HG02870 (cell line): ENCODE data around the gene PLA2G4A.

Source experiments
- ATAC-seq: cut with Tn5 transposase; IDR thresholded peaks from one replicate; pipeline ENCODE4 v1.9.1; 2021; ENCODE audit warnings: mild to moderate bottlenecking, moderate library complexity; ENCODE audit not compliant: unreplicated experiment

PLA2G4A gene

GRCh38 chr1:186872291-186872690 is 43.5 kb downstream of the PLA2G4A start:
- no peak for ATAC-seq

GRCh38 chr1:186873687-186874086 is 44.9 kb downstream of the PLA2G4A start:
- ATAC-seq = no peak

- no peak for ATAC-seq
Measured at GRCh38 chr1:186875896-186876835, 47.4 kb downstream of the PLA2G4A start.

GRCh38 chr1:186878356-186878755 is 49.6 kb downstream of the PLA2G4A start:
- no peak for ATAC-seq

GRCh38 chr1:186880982-186881381 is 52.2 kb downstream of the PLA2G4A start:
- no peak for ATAC-seq

- ATAC-seq = no peak
Measured at GRCh38 chr1:186882372-186883134, 53.8 kb downstream of the PLA2G4A start.

GRCh38 chr1:186884251-186884650 is 55.5 kb downstream of the PLA2G4A start:
- no peak for ATAC-seq

GRCh38 chr1:186887203-186887602 is 58.5 kb downstream of the PLA2G4A start:
- ATAC-seq = no peak

- ATAC-seq = no peak
Measured at GRCh38 chr1:186888367-186888766, 59.6 kb downstream of the PLA2G4A start.

- no peak for ATAC-seq
Measured at GRCh38 chr1:186892936-186893335, 64.2 kb downstream of the PLA2G4A start.

GRCh38 chr1:186894415-186894814 is 65.7 kb downstream of the PLA2G4A start:
- ATAC-seq = no peak

GRCh38 chr1:186896211-186896610 is 67.5 kb downstream of the PLA2G4A start:
- ATAC-seq = no peak

- no peak for ATAC-seq
Measured at GRCh38 chr1:186897008-186897407, 68.3 kb downstream of the PLA2G4A start.

GRCh38 chr1:186899577-186899976 is 70.8 kb downstream of the PLA2G4A start:
- peak; percentile 93 for ATAC-seq

GRCh38 chr1:186899977-186900376 is 71.2 kb downstream of the PLA2G4A start:
- no peak for ATAC-seq

GRCh38 chr1:186900539-186901237 is 71.9 kb downstream of the PLA2G4A start:
- ATAC-seq = no peak

GRCh38 chr1:186901631-186902030 is 72.9 kb downstream of the PLA2G4A start:
- ATAC-seq = no peak

- ATAC-seq = no peak
Measured at GRCh38 chr1:186903374-186904136, 74.8 kb downstream of the PLA2G4A start.

GRCh38 chr1:186904361-186904760 is 75.6 kb downstream of the PLA2G4A start:
- no peak for ATAC-seq

GRCh38 chr1:186905561-186905960 is 76.8 kb downstream of the PLA2G4A start:
- no peak for ATAC-seq

GRCh38 chr1:186915555-186915954 is 86.8 kb downstream of the PLA2G4A start:
- ATAC-seq = no peak
